H9 (cell line): Measurements from ENCODE around the gene AASS. TPM values are rescaled to one million over a fixed set of nuclear protein-coding genes. Genes with fewer than 3 reads are reported as not detected.
A peak's percentile ranks its signal among the peaks of the same experiment; 100 is the strongest.

ENCODE experiments used
- DNase-seq: peaks from one replicate; pipeline ENCODE4 v3.0.0-alpha.2; 2017
- H2AFZ ChIP-seq: one replicate; pipeline ENCODE4 v1.6.1; 2013; ENCODE audit warnings: mild to moderate bottlenecking, low read length, control low read depth, moderate library complexity
- H2AK5ac ChIP-seq: 2 replicates; pipeline ENCODE4 v1.6.1; 2013; ENCODE audit warnings: low read length, control low read depth, mixed read lengths; ENCODE audit not compliant: insufficient read length
- H2BK120ac ChIP-seq: one replicate; pipeline ENCODE4 v1.6.1; 2013; ENCODE audit warnings: low read depth, mild to moderate bottlenecking, low read length, control low read depth, inconsistent platforms; ENCODE audit not compliant: poor library complexity, severe bottlenecking
- H2BK12ac ChIP-seq: 2 replicates; pipeline ENCODE4 v1.6.1; 2013; ENCODE audit warnings: low read length, control low read depth, mixed read lengths, low read depth; ENCODE audit not compliant: insufficient read length
- H2BK15ac ChIP-seq: 2 replicates; pipeline ENCODE4 v1.6.1; 2013; ENCODE audit warnings: low read depth, low read length, control low read depth
- H2BK20ac ChIP-seq: one replicate; pipeline ENCODE4 v1.6.1; 2013; ENCODE audit warnings: low read depth, mild to moderate bottlenecking, low read length, control low read depth, inconsistent platforms; ENCODE audit not compliant: poor library complexity, severe bottlenecking
- H2BK5ac ChIP-seq: 2 replicates; pipeline ENCODE4 v1.6.1; 2013; ENCODE audit warnings: low read length, control low read depth, mixed read lengths; ENCODE audit not compliant: insufficient read length
- H3K14ac ChIP-seq: 2 replicates; pipeline ENCODE4 v1.6.1; 2013; ENCODE audit warnings: low read length, control low read depth; ENCODE audit not compliant: insufficient read depth
- H3K18ac ChIP-seq: 2 replicates; pipeline ENCODE4 v1.6.1; 2013; ENCODE audit warnings: low read depth, mild to moderate bottlenecking, mixed read lengths, low read length, control low read depth; ENCODE audit not compliant: insufficient read length
- H3K23ac ChIP-seq: 2 replicates; pipeline ENCODE4 v1.6.1; 2013; ENCODE audit warnings: low read length, control low read depth, mixed read lengths, low read depth; ENCODE audit not compliant: insufficient read length
- H3K23me2 ChIP-seq: 2 replicates; pipeline ENCODE4 v1.6.1; 2013; ENCODE audit warnings: low read depth, mild to moderate bottlenecking, mixed read lengths, low read length, control low read depth; ENCODE audit not compliant: insufficient read length, poor library complexity, severe bottlenecking
- H3K27ac ChIP-seq: 2 replicates; pipeline ENCODE4 v1.5.1; 2013; ENCODE audit warnings: low read length, control low read depth, mixed read lengths, low read depth; ENCODE audit not compliant: insufficient read length
- H3K27me3 ChIP-seq: 2 replicates; pipeline ENCODE4 v1.6.1; 2013; ENCODE audit warnings: low read length, control low read depth, inconsistent platforms; ENCODE audit not compliant: insufficient read depth
- H3K4ac ChIP-seq: 2 replicates; pipeline ENCODE4 v1.6.1; 2013; ENCODE audit warnings: low read depth, mild to moderate bottlenecking, control low read depth, inconsistent platforms, low read length, moderate library complexity
- H3K4me1 ChIP-seq: 2 replicates; pipeline ENCODE4 v1.6.1; 2013; ENCODE audit warnings: low read length, control low read depth, inconsistent platforms; ENCODE audit not compliant: insufficient read depth
- H3K4me2 ChIP-seq: 2 replicates; pipeline ENCODE4 v1.6.1; 2013; ENCODE audit warnings: low read length, control low read depth, mixed read lengths; ENCODE audit not compliant: insufficient read length, insufficient read depth
- H3K56ac ChIP-seq: 2 replicates; pipeline ENCODE4 v1.6.1; 2013; ENCODE audit warnings: low read depth, mild to moderate bottlenecking, mixed read lengths, low read length, control low read depth; ENCODE audit not compliant: insufficient read length
- H3K79me1 ChIP-seq: 2 replicates; pipeline ENCODE4 v1.6.1; 2013; ENCODE audit warnings: low read depth, mild to moderate bottlenecking, moderate library complexity, low read length, control low read depth, inconsistent platforms; ENCODE audit not compliant: insufficient read depth, poor library complexity, severe bottlenecking
- H3K79me2 ChIP-seq: 2 replicates; pipeline ENCODE4 v1.6.1; 2013; ENCODE audit warnings: low read length, control low read depth, inconsistent platforms; ENCODE audit not compliant: insufficient read depth
- H3K9ac ChIP-seq: 2 replicates; pipeline ENCODE4 v1.6.1; 2013; ENCODE audit warnings: low read length, control low read depth, mixed read lengths; ENCODE audit not compliant: insufficient read length; ENCODE audit errors: extremely low read depth
- H3K9me3 ChIP-seq: one replicate; pipeline ENCODE4 v1.6.1; 2013; ENCODE audit warnings: low read depth, low read length, inconsistent platforms; ENCODE audit not compliant: control insufficient read depth
- H3T11ph ChIP-seq: one replicate; pipeline ENCODE4 v1.6.1; 2013; ENCODE audit warnings: mild to moderate bottlenecking, low read length, control low read depth, inconsistent platforms
- H4K20me1 ChIP-seq: one replicate; pipeline ENCODE4 v1.6.1; 2013; ENCODE audit not compliant: control insufficient read depth, insufficient read length, insufficient read depth
- H4K5ac ChIP-seq: 2 replicates; pipeline ENCODE4 v1.6.1; 2013; ENCODE audit warnings: low read depth, mild to moderate bottlenecking, mixed read lengths, low read length, control low read depth; ENCODE audit not compliant: insufficient read length
- H4K8ac ChIP-seq: replicated peaks from 2 replicates; pipeline ENCODE4 v1.6.1; 2013; ENCODE audit warnings: low read length, control low read depth, mixed read lengths, low read depth; ENCODE audit not compliant: insufficient read length
- H4K91ac ChIP-seq: 2 replicates; pipeline ENCODE4 v1.6.1; 2013; ENCODE audit warnings: low read depth, mild to moderate bottlenecking, moderate library complexity, mixed read lengths, low read length, control low read depth; ENCODE audit not compliant: insufficient read length
- H3K27ac Mint-ChIP-seq, 3 experiments: 2 replicates in 2 of 3; 3 replicates in 1 of 3; pipeline ENCODE4 v1.8.0; 2020 to 2021; ENCODE audit warnings: mixed read lengths in 3 of 3, mild to moderate bottlenecking in 1 of 3, moderate library complexity in 1 of 3
- H3K27me3 Mint-ChIP-seq: 2 replicates; pipeline ENCODE4 v1.8.0; 2021; ENCODE audit warnings: low read depth, mild to moderate bottlenecking, moderate library complexity, mixed read lengths
- H3K36me3 Mint-ChIP-seq, 3 experiments: 2 replicates in 2 of 3; 3 replicates in 1 of 3; pipeline ENCODE4 v1.8.0; 2020 to 2021; ENCODE audit warnings: low read depth in 3 of 3, mixed read lengths in 3 of 3; ENCODE audit not compliant: insufficient read depth in 1 of 3
- H3K4me1 Mint-ChIP-seq, 2 experiments: 2 replicates each; pipeline ENCODE4 v1.8.0; 2020; ENCODE audit warnings: mixed read lengths in 2 of 2
- H3K4me3 Mint-ChIP-seq, 2 experiments: 2 replicates in 1 of 2; 3 replicates in 1 of 2; pipeline ENCODE4 v1.8.0; 2020 to 2021; ENCODE audit warnings: mild to moderate bottlenecking in 2 of 2, mixed read lengths in 2 of 2, moderate library complexity in 1 of 2
- H3K9me3 Mint-ChIP-seq, 2 experiments: 2 replicates in 1 of 2; 3 replicates in 1 of 2; pipeline ENCODE4 v1.8.0; 2020; ENCODE audit warnings: mild to moderate bottlenecking in 2 of 2, mixed read lengths in 2 of 2, moderate library complexity in 1 of 2
- WGBS: extraction: QIAGEN DNeasy Blood & Tissue Kit; methylation state at CpG from one replicate; pipeline ENCODE4 v1.1.7; 2013; ENCODE audit warnings: missing lambda C conversion rate, low lambda C conversion rate, mixed read lengths; ENCODE audit not compliant: insufficient read length; ENCODE audit errors: extremely low coverage; 5-methylcytosine and 5-hydroxymethylcytosine counted together
- total RNA-seq: library from RNA; stranded (reverse); gene quantifications from 2 replicates; pipeline ENCODE4 v1.2.1, GENCODE V29; 2021
- TF ChIP-seq, protein P1 (sequence below): fragments of 200-600 bp; sonication (generic); conservative IDR thresholded peaks from 3 replicates; pipeline ENCODE4 v1.8.0; 2021; ENCODE audit warnings: antibody characterized with exemption, mild to moderate bottlenecking

Gene AASS
- total RNA-seq, 1 experiment from 2014 or later = 398 TPM

GRCh38 chr7:122137251-122138077 is 6.6 kb downstream of the AASS start:
- no peak overlapping the region for H3K23ac ChIP-seq
- H4K5ac ChIP-seq = no peak overlapping the region
- no peak overlapping the region for H2AFZ ChIP-seq
- H3K9me3 Mint-ChIP-seq = peaks cover 0 to 3% of the 10 kb centered on the region in 2 experiments; a peak in 2 of 5 replicates
- no peak for DNase-seq
- H3K9me3 ChIP-seq = no peaks in the 10 kb centered on the region
- H4K8ac ChIP-seq = no peak overlapping the region
- no peak overlapping the region for H2BK5ac ChIP-seq
- peaks cover 30 to 73% (median 61%) of the 10 kb centered on the region in 3 experiments for H3K36me3 Mint-ChIP-seq
- H3K4me3 Mint-ChIP-seq = peak overlapping the region; percentile 8 to 66
- no peaks in the 10 kb centered on the region for H3K79me1 ChIP-seq
- H3K14ac ChIP-seq = no peak overlapping the region
- peak overlapping the region; percentile 58 for H3K9ac ChIP-seq
- no peaks in the 10 kb centered on the region for H3K27me3 Mint-ChIP-seq
- WGBS = no CpG with 5 or more reads among the region's 5 CpGs
- H3K27me3 ChIP-seq = no peaks in the 10 kb centered on the region
- no peak overlapping the region for H2AK5ac ChIP-seq
- H2BK120ac ChIP-seq = no peak overlapping the region
- peak overlapping the region; percentile 37 to 85 (median 42); a peak in 6 of 7 replicates for H3K27ac Mint-ChIP-seq
- TF ChIP-seq, protein P1, sequence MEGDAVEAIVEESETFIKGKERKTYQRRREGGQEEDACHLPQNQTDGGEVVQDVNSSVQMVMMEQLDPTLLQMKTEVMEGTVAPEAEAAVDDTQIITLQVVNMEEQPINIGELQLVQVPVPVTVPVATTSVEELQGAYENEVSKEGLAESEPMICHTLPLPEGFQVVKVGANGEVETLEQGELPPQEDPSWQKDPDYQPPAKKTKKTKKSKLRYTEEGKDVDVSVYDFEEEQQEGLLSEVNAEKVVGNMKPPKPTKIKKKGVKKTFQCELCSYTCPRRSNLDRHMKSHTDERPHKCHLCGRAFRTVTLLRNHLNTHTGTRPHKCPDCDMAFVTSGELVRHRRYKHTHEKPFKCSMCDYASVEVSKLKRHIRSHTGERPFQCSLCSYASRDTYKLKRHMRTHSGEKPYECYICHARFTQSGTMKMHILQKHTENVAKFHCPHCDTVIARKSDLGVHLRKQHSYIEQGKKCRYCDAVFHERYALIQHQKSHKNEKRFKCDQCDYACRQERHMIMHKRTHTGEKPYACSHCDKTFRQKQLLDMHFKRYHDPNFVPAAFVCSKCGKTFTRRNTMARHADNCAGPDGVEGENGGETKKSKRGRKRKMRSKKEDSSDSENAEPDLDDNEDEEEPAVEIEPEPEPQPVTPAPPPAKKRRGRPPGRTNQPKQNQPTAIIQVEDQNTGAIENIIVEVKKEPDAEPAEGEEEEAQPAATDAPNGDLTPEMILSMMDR = no peak
- no peak overlapping the region for H2BK15ac ChIP-seq
- H3K4ac ChIP-seq = no peak overlapping the region
- H3K18ac ChIP-seq = no peak overlapping the region
- no peak overlapping the region for H3T11ph ChIP-seq
- H4K20me1 ChIP-seq = no peaks in the 10 kb centered on the region
- H4K91ac ChIP-seq = no peak overlapping the region
- H2BK12ac ChIP-seq = no peak overlapping the region
- peaks cover 80% of the 10 kb centered on the region for H3K79me2 ChIP-seq
- H3K23me2 ChIP-seq = peaks cover 7% of the 10 kb centered on the region
- H3K4me1 Mint-ChIP-seq = peaks cover 50 to 56% of the 10 kb centered on the region in 2 experiments
- no peaks in the 10 kb centered on the region for H3K4me1 ChIP-seq
- no peak overlapping the region for H3K27ac ChIP-seq
- H3K56ac ChIP-seq = no peak overlapping the region
- H3K4me2 ChIP-seq = peak overlapping the region; percentile 66
- H2BK20ac ChIP-seq = no peak overlapping the region
